Measurements from ENCODE around the gene TRO. TPM values are rescaled to one million over a fixed set of nuclear protein-coding genes. Genes with fewer than 3 reads are reported as not detected.

The TRO gene
- polyA plus RNA-seq, 3 donors, result not detected

GRCh38 chrX:54934058-54934457 lies 13.4 kb downstream of the TRO start:
- peak overlapping the region in 1 of 7 donors; percentile 30 for H3K27ac Mint-ChIP-seq
- no peaks in the 10 kb centered on the region for H3K9me3 ChIP-seq (replicated peaks in 1 of 2; ENCODE audit: control insufficient read depth in 1 of 2, insufficient read depth in 1 of 2, low read length in 2 of 2)

GRCh38 chrX:54934890-54935289 lies 14.3 kb downstream of the TRO start:
- no peak overlapping the region for H3K27ac Mint-ChIP-seq
- WGBS (ENCODE audit: insufficient coverage), result no CpG with 5 or more reads among the region's 3 CpGs
- Histone ChIP-seq H3K36me3 (replicated peaks in 1 of 2; ENCODE audit: control insufficient read depth in 1 of 2, insufficient read depth in 2 of 2, low read length in 2 of 2) (no peaks in the 10 kb centered on the region), H3K4me1 (ENCODE audit: control insufficient read depth in 1 of 2, insufficient read depth in 2 of 2, low read length in 2 of 2) (no peaks in the 10 kb centered on the region), H3K27ac (ENCODE audit: low read depth in 1 of 2, low read length in 2 of 2) (no peak overlapping the region), H4K20me1 (ENCODE audit: insufficient read depth, low read length) (no peaks in the 10 kb centered on the region), H3K79me2 (ENCODE audit: insufficient read depth, low read length) (no peaks in the 10 kb centered on the region), H3K4me2 (replicated peaks; ENCODE audit: extremely low read depth, low read length, poor library complexity, severe bottlenecking) (no peak overlapping the region), H3K9ac (ENCODE audit: insufficient read depth, low read length, poor library complexity, severe bottlenecking) (no peak overlapping the region), H3K4me3 (replicated peaks in 1 of 3; ENCODE audit: low read depth in 2 of 3, low read length in 3 of 3) (no peak overlapping the region), H3K27me3 (ENCODE audit: control insufficient read depth in 2 of 2, insufficient read depth in 2 of 2, low read length in 2 of 2) (no peaks in the 10 kb centered on the region), H2AFZ (ENCODE audit: insufficient read depth, low read depth, low read length, poor library complexity, severe bottlenecking) (no peak overlapping the region), H3K9me3 (replicated peaks in 1 of 2; ENCODE audit: control insufficient read depth in 1 of 2, insufficient read depth in 1 of 2, low read length in 2 of 2) (no peaks in the 10 kb centered on the region)
- peaks cover 0 to 1% (median 0%) of the 10 kb centered on the region in 7 donors for H3K9me3 Mint-ChIP-seq
- H3K27me3 Mint-ChIP-seq (ENCODE audit: low read depth in 3 of 3), result peaks cover 1 to 4% (median 2%) of the 10 kb centered on the region in 3 donors
- intact Hi-C loops (cut with micrococcal nuclease), result no loop called here
- no peak overlapping the region for H3K4me3 Mint-ChIP-seq
- no peak for DNase-seq
- no peaks in the 10 kb centered on the region for H3K36me3 Mint-ChIP-seq
- no peak for TF ChIP-seq CTCF (IDR thresholded peaks at IDR 0.05)
- H3K4me1 Mint-ChIP-seq, result no peaks in the 10 kb centered on the region

More at GRCh38 chrX:54934058-54934457, 13.4 kb downstream of the TRO start:
- Mint-ChIP-seq H3K4me3 (no peak overlapping the region), H3K27me3 (ENCODE audit: low read depth in 3 of 3) (peaks cover 1 to 4% (median 2%) of the 10 kb centered on the region in 3 donors), H3K9me3 (peaks cover 0 to 3% (median 0%) of the 10 kb centered on the region in 7 donors), H3K4me1 (no peaks in the 10 kb centered on the region), H3K36me3 (no peaks in the 10 kb centered on the region)
- Histone ChIP-seq H3K4me3 (replicated peaks in 1 of 3; ENCODE audit: low read depth in 2 of 3, low read length in 3 of 3) (no peak overlapping the region), H2AFZ (ENCODE audit: insufficient read depth, low read depth, low read length, poor library complexity, severe bottlenecking) (no peak overlapping the region), H4K20me1 (ENCODE audit: insufficient read depth, low read length) (no peaks in the 10 kb centered on the region), H3K36me3 (replicated peaks in 1 of 2; ENCODE audit: control insufficient read depth in 1 of 2, insufficient read depth in 2 of 2, low read length in 2 of 2) (no peaks in the 10 kb centered on the region), H3K4me1 (ENCODE audit: control insufficient read depth in 1 of 2, insufficient read depth in 2 of 2, low read length in 2 of 2) (no peaks in the 10 kb centered on the region), H3K27me3 (ENCODE audit: control insufficient read depth in 2 of 2, insufficient read depth in 2 of 2, low read length in 2 of 2) (no peaks in the 10 kb centered on the region), H3K27ac (ENCODE audit: low read depth in 1 of 2, low read length in 2 of 2) (no peak overlapping the region), H3K79me2 (ENCODE audit: insufficient read depth, low read length) (no peaks in the 10 kb centered on the region), H3K4me2 (replicated peaks; ENCODE audit: extremely low read depth, low read length, poor library complexity, severe bottlenecking) (no peak overlapping the region), H3K9ac (ENCODE audit: insufficient read depth, low read length, poor library complexity, severe bottlenecking) (no peak overlapping the region)
- no peak for TF ChIP-seq CTCF (IDR thresholded peaks at IDR 0.05)
- DNase-seq, result no peak
- WGBS (ENCODE audit: insufficient coverage), result 63% methylated on average over 2 of the region's 6 CpGs
- intact Hi-C loops (cut with micrococcal nuclease), result no loop called here
